NCI-H345 (cell line): ENCODE measurements around the gene CDC7.
"Not testable (repeated sequence)": the region's sequence is repeated elsewhere in the genome, so short reads cannot be mapped to it uniquely, and the experiment has no call there.

ENCODE experiments used
- DNase-seq: peaks from one replicate; lab custom pipeline; 2025; lab: John Stamatoyannopoulos, UW

CDC7 gene

DNA sequence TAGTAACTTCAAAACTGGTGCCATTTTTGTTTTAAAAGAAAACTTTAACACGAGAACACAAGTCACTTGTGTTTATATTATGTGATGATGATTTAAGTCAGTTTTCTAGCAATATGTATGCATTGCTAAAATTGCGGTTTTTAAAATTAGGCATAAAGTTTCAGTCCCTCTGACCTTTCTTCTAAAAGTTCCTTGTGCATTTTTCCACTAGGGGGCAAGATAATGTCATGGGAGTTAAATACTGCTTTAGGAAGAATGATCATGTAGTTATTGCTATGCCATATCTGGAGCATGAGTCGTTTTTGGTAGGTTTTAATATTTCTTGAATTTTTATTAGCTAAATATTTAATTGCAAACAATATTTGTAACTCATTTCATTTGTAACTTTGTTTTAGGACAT is 10.7 kb downstream of the CDC7 start:
- DNase-seq: peak; percentile 24

DNA sequence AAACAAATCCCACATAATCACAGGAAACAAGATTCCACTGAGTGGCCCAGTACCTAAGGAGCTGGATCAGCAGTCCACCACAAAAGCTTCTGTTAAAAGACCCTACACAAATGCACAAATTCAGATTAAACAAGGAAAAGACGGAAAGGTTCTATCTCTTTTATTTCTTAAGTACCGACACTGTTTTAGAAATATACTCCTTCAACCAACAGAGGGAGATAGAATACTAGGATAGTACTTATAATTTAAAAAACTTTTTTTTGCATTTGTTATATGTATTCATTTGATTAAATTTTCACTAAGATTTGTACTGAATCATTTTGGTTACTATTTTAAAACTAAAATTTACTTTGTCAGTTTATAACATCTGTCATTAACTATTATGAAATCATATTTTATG is 12.5 kb downstream of the CDC7 start:
- no peak for DNase-seq

DNA sequence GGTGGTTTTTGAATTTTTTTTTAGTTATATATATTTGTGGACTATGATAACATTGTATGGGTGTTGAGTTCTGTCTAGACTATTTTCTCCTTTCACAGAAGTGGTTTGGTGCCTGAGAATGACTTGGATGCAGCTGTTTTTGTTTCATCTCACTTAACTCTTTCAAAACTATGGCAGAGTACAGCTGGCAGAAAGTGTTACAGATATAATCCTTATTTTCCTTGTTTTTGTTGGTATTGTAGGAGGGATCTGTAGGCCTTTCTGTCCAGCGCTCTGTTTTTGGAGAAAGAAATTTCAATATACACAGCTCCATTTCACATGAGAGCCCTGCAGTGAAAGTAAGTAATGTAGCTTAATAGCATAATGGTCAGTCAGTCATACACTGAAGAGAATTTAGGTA is 13.1 kb downstream of the CDC7 start:
- DNase-seq: no peak

DNA sequence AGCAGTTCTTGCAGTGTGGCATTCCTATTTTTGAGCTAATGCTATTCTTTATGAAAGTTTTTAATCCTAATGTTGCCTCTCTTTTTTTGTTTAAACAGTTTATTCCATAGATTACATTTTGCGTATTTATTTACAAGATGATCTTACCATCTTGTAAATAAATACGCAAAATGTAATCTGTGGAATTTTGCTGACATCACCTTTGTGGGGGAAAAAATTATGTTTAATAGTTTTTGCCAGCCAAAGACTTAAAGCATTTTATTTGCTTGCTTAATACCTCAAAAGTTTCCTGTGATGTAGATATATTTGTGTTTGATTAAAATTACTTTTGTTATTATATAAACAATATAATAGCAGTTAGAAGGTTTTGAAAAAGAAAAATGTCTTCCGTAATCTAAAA is 15.3 kb downstream of the CDC7 start:
- no peak for DNase-seq

DNA sequence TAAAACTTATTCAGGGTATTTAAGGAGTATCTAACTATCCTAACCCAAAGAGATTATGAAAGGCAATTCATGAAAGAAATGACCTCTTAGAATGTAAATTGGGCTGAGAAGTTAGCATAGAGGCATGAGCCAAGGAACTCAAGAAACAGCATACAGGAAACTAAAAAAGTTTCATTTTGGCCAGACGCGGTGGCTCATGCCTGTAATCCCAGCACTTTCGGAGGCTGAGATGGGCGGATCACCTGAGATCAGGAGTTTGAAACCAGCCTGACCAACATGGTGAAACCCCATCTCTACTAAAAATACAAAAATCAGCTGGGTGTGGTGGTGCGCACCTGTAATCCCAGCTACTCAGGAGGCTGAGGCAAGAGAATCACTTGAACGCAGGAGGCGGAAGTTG is 16.0 kb downstream of the CDC7 start:
- DNase-seq: not testable (repeated sequence)

DNA sequence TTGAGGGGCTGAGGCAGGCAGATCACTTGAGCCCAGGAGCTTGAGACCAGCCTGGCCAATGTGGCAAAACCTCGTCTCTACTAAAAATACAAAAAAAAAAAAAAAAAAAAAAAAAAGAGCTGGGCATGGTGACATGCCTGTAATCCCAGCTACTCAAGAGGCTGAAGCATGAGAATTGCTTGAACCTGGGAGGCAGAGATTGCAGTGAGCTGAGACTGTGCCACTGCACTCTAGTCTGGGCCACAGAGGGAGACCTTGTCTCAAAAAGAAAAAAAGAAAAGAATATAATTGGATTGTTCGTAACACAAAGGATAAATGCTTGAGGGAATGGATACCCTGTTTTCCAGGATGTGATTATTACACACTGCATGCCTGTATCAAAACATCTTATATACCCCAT is 18.5 kb downstream of the CDC7 start:
- DNase-seq: not testable (repeated sequence)

DNA sequence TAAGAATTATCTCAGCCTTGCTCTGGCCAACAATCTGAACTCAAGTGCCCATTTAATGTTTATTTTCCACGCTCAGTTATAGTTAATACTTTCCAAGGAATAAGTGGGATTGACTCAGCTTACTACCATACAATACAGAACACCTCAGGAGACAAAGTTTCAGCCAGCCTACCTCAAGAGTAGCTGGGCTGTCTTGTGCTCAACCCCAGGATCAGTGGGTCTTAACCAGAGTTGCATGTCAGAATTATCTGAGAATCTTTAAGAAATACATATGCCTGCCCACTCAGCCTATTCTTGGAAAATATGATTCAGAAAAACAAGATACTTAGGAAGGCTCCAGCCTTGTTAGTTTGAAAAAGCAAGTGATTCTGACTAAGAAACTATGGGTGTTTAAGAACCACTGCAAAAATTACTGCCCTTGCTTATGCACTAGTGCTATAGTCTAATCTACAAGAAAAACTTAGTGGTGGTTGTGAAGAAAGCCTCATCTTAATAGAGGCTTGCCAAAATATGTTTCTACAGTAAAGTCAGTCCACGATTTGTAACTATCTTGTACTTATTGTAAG is 20.4 kb downstream of the CDC7 start:
- DNase-seq: no peak

DNA sequence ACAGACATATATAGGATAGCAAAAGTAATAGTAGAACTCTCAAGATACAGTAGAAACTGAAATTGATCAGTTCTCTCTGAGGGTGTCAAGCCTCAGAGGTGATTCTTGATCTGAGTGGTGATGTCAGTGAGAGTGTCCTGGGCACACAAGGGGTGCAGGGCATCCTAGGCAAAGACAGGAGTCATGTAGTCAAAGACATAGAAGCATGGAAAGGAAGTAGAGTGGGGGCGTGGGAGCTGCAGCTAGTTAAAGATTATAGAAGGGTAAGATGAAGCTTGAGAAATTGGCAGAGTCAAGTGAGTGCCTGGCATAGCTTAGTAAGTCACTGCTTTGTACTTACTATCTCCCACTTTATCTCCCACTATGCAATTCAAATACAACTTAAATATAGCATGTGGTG is 22.8 kb downstream of the CDC7 start:
- no peak for DNase-seq

DNA sequence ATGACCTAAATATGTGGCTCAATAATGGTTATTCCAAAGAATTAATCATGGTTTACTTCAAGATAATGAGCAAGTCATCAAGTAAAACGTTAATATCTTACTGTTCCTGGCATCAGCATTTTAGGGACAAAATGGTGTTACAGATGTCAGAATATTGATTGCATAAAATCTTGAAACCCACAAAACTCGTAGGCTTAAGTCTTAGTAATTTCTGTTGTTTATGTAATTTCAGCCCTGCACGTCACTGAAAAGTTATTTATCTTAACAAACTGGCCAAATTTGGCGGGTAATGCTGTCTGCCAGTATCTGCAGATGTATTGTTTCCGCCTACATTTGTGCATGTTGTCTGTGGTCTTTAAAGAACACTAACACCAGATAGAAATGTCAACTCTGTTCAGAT is 25.8 kb downstream of the CDC7 start:
- DNase-seq: no peak

DNA sequence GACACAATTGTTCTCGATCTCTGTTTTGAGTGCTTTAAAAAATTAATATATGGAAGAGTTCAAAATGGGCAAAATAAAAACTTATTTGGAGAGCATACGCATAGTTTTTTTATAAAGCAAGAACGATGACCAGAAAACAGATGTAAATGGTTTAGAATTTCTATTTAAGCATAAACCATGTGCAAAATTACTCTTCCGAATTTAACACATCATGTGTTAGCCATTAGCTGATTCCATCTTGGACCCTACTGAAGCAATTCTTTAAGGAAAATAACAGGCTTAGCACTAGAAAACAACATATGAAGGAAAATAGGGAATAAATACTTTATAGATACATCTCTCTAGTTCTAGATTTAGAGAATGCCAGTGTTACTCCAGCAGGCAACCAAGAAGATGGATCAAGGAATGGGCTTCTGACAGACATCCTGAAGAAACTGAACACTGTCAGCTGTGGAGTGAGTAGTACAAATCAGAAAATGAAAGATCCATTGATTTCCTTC is 26.7 kb downstream of the CDC7 start:
- no peak for DNase-seq

DNA sequence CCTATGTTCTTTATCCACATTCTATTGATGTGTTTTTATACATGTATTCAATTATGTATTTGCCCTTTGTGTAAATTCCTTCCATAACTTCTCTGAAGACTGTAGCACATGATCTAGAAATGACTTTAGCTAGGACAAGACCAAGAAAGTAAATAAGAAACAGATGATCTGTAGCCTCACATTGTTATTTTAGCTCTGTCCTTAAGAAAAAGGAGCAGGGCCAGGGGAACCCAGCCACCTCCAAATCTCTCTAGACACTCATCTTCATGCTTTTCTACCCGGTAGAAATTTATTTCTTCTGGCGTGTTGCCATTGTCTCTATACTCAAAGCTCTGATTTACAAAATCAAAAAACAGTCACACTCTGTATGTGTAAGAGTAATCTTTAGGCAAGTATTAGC is 27.1 kb downstream of the CDC7 start:
- no peak for DNase-seq

DNA sequence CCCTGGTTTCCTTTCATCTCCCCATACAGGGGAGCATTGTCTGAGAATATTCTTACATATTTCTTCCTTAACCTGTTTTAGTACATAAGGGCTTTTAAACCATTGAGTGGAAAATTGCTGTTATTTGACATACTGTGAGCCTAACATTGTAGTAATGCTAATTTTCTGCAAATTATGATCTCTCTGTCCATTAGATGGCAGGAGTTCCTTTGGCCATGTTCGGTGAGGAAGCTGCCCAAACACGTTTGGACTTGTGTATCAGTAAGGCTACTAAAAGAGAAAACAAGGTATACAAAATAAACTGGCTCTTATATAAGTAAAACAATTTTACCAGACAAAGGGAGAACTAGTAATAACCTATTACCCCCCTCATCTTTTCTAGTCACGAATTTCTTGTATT is 29.2 kb downstream of the CDC7 start:
- peak; percentile 10 for DNase-seq

DNA sequence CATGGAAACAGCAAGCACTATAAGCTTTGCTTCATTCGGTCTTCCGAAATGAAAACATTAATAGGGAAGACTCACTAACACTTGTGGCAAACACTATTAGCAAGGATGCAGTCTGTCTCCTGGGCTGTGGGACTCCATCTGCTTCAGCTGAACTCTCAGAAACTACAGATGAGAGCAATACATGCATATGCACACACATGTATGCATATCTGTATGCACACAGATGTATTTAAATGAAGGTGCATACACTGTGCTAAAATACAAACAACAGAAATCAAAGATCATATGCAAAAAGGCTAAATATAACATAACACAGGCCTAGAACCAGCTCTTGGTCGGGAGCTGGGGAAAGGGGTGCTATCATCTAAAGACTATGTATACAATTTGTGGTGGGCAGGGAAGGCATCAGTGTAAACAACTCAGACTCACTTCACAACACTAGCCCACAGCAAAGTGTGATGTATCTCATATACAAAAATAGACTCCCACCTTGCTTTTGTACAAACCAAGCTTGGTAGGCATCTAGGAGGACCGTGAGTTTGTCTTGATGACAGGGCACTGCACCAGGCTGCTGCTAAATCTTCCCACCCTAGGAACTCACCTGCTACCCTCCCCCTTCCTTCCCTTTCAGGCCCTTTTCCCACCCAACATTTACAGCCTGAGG is 32.8 kb downstream of the CDC7 start:
- DNase-seq: no peak

DNA sequence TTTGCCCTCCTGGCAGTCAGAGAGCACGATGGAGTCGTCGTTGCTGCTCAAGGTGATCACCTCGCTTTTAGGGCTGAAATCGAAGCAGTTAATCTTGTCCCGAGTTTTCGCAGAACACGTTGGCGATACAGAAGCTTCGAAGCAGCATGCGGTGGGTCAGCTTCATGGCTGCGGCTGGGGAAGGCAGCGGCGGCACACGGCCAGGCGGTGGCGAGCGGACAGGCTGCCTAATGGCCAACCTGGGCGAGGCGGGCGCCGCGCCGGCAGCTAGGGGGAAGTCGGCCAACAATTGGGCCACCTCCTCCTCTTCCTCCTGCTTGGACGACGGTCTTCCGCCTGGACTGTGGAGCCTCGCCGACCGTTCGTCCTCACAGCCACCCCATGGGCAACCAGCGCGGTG is 34.8 kb downstream of the CDC7 start:
- no peak for DNase-seq

DNA sequence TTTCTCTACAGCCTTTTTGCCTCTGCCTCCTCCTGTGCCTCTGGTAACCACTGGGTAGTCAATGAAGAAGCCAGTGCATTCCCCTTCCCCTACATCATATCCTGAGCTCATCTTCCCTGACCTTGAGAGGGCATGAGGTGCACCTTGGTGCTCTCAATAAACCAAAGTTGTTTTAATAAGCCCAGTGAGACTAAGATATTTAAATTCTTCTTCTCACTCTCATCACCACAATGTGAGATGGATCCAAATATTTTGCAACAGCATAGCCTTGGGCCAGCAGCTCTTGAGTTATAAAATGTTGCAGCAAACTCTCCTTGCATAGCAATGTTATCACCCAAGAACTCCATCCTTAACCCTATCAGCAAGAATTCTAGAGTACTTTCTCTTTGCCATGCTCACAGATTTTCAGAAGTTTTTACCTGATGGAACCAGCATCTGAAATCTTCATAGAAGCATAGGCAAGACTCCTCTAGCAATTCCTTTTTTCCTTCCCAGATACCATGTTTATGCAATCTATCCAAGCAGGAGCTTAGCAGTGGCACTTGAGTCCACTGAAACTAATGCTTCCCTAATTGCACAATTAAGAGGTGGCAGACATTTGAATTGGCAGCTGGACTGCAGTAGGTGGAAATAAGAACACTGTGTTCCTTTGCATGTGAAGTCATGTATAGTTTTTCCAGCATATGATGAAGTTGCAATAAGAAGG is 36.8 kb downstream of the CDC7 start:
- no peak for DNase-seq

DNA sequence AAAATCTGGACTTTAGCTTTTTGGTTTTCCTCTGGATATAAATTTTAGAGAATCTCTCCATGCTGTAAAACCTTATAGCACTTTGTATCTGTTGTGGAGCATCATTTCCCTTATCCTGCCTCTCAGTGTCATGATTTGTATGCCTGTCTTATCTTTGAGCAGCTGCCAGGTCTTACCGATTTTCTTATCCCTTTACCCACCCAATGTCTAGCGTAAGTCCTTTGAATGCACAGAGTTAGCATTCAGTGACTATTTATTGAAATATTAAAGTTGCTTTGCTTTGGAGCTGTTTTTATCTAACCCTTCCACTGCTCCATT is 37.3 kb downstream of the CDC7 start:
- DNase-seq: no peak

DNA sequence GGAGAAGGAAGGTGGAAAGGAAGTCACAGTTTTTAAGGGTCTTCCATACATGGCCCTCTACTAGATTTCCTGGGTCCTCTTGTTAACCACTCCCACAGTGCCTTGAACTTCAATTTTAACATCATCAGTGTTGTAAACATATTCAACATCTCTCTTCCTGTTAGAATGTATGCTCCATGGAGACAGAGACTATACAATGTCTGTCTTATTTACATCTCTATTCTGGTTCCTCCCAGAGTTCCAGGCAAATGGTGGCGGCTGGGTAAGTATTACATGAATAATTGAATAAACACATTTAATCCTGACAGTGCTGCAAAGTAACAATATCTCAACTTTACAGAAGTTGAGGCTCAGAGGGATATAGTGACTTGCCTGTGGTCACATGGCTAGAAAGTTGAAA is 40.3 kb downstream of the CDC7 start:
- no peak for DNase-seq

DNA sequence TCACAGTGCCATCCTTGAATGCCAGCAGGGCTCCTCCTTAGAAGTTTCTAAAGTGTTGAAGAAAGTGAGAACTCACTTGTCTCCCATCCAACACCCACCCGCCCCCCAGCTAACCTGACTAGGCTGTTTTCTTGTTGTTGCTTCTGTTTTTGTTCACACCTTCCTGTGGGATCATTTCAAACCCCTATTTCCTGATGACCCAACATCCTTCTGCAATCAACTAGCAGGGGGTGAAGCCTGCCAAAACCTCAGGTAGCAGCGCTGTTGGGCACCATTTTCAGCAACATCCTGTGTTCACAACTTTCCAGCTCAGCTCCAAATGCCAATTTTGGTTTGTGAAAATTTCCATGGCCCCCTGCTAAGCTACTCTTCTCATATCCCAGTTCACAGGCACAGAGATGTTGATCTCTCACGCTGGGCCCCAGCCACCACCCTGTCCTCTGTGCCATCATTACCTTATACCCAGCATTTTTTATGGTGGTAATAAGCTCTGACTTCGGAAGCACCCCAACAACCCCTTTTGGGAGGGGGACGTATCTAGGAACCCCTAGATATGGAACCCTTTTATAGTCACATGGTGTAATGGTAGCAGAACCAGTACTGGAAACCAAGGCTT is 41.4 kb downstream of the CDC7 start:
- DNase-seq: no peak

DNA sequence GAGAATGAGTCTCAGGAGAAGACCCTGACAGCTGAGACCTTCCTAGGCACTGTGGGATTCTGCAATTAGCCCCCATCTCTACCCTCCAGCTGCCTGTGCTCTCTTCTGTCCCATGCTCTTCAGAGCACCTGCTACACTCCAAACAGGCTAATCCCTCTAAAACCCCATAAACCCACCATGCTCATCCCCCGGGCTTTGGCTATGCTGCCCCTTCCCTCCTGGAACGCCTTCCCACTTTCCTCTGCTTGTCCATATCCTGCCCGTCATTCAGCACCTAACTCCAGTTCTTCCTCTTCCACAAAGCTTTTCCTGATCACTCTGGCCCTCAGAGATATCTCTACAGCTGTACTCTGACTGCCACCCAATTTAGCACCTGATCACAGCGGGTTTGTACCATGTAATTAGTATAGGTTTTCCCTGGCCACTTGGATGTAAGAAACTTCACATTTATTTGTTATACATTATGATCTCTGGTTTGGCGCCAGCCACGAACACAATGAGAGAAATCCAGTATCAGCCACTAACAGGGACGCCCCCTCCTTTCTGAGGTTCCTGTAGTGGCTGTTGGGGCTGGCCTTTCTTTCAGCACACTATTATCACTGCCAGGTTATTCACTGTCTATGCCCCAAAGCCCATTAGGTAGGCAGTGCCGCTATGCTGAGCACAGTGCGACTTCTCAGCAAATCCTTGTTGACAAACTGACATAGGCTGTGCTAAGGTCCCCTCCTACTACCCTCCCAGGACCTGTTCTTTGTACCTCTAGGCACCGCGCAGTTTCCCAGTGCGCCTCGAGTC is 45.1 kb downstream of the CDC7 start:
- no peak for DNase-seq

DNA sequence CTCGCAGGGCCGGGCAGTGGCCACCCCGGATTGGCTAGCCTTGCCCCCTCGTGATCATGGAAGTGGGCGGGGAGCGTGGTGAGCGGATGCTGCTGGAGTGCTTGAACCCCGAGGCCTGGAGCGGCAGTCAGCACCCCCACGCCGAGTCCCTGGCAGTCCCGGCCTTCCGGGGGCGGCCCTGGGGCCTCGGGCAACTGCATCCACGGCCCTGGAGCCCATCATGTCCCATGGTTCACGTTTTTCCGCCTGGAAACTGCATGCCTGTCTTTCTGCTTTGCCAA is 45.6 kb downstream of the CDC7 start:
- DNase-seq: no peak

DNA sequence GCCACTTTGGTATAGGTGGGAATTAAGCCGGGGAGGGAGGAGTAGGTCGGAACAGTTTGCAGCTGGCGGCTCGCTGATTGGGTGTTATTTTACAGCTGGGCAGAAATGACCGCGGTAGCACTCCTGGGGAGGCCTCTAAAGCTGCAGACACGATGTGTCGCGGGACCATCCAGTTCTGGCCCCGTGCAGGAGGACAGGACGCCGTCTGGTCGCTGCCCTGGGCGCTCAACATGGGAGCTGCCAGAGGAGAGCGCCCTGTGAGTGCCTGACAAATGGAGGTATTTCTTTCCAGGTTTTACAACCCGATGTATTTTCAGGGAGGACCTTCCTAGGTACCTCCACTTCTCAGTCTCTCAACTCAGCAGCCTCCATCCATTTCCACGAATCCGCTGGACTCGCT is 46.2 kb downstream of the CDC7 start:
- DNase-seq: no peak

DNA sequence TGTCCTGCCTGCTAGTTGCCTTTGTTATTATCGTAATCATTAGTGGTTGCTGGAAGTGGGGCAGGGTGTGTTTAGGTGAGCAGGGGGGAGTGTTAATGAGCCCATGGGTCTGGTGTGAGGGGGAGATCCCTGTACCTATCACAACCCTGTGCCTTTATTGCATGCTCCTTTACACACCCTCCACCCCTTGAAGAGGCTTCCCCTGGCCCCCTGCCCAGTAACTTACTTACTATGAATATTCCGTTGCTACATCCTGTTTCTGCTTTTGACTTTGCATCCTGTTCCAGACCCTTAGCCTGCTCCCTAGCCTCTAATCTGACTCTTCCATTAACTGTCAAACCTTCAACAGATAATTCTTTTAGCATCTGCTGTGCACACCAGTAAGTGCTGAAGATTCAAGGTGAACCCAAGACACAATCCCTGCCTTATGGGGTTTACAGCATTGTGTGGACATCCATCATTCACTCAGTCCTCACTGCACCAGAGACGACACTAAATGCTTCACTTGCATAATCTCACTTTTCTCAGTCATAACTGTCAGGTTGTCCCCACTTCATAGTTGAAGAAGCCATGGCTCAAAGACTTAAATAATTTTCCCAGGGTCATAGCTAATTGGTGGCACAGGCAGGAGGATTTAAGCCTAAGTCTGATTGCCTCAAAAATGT is 47.9 kb downstream of the CDC7 start:
- no peak for DNase-seq
